K562 (cell line): Measurements from ENCODE around the gene CDCA5. TPM values are rescaled to one million over a fixed set of nuclear protein-coding genes. Genes with fewer than 3 reads are reported as not detected.

Experiments used
- CBX1 ChIP-seq: sonication (generic); IDR thresholded peaks from 2 replicates; pipeline ENCODE4 v1.6.1; 2016; ENCODE audit warnings: antibody characterized with exemption, low read depth, mild to moderate bottlenecking
- CHD4 ChIP-seq: fragments of 200-600 bp; sonication (generic); IDR thresholded peaks from 3 replicates; pipeline ENCODE4 v1.6.1; 2012; ENCODE audit warnings: low read depth, mild to moderate bottlenecking, mixed read lengths, low read length, inconsistent platforms; ENCODE audit not compliant: insufficient read depth, insufficient replicate concordance, poor library complexity, severe bottlenecking
- EGR1 ChIP-seq: fragments of 450-650 bp; conservative IDR thresholded peaks from 2 replicates; pipeline ENCODE4 v1.6.1; 2017; ENCODE audit warnings: mild to moderate bottlenecking
- EHMT2 ChIP-seq: fragments of 450-650 bp; IDR thresholded peaks from 2 replicates; pipeline ENCODE4 v1.6.1; 2018; ENCODE audit warnings: antibody characterized with exemption
- ETV5 ChIP-seq: sonication (generic); formaldehyde crosslinking; IDR thresholded peaks from 2 replicates; pipeline ENCODE4 v1.4.0; 2020; ENCODE audit warnings: low read depth, mild to moderate bottlenecking, missing genetic modification reagents
- GTF2F1 ChIP-seq: IDR thresholded peaks from 2 replicates; pipeline ENCODE4 v1.6.1; 2011; ENCODE audit warnings: low read depth, low read length, improper control_type of control experiment
- HLTF ChIP-seq: fragments of 450-650 bp; IDR thresholded peaks from 2 replicates; pipeline ENCODE4 v1.6.1; 2016
- HMG20A ChIP-seq: fragments of 450-650 bp; formaldehyde crosslinking; conservative IDR thresholded peaks from 2 replicates; pipeline ENCODE4 v1.4.0; 2020; ENCODE audit warnings: mild to moderate bottlenecking, mixed read lengths
- IRF1 ChIP-seq: sonication (generic); formaldehyde crosslinking; IDR thresholded peaks from 2 replicates; pipeline ENCODE4 v1.8.0; 2022; ENCODE audit warnings: missing genetic modification reagents, mild to moderate bottlenecking, borderline replicate concordance
- KLF13 ChIP-seq: fragments of 450-650 bp; IDR thresholded peaks from 2 replicates; pipeline ENCODE4 v1.6.1; 2016; ENCODE audit warnings: missing genetic modification characterization, low read depth, mild to moderate bottlenecking, missing compliant biosample characterization, moderate library complexity, borderline replicate concordance
- KLF16 ChIP-seq: IDR thresholded peaks from 2 replicates; pipeline ENCODE4 v1.6.1; 2016; ENCODE audit warnings: antibody characterized with exemption
- OTX1 ChIP-seq: fragments of 450-650 bp; formaldehyde crosslinking; IDR thresholded peaks from 2 replicates; pipeline ENCODE4 v1.4.0; 2022; ENCODE audit warnings: mild to moderate bottlenecking
- POLR2H ChIP-seq: IDR thresholded peaks from 2 replicates; pipeline ENCODE4 v1.6.1; 2016; ENCODE audit warnings: missing genetic modification characterization, low read depth, mild to moderate bottlenecking, control low read depth, missing compliant biosample characterization, moderate library complexity
- RBM17 ChIP-seq: fragments of 200-400 bp; formaldehyde crosslinking; IDR thresholded peaks from 2 replicates; pipeline ENCODE4 v1.6.1; 2017; ENCODE audit warnings: low read depth, mild to moderate bottlenecking, low read length, borderline replicate concordance
- RBM34 ChIP-seq: fragments of 200-400 bp; formaldehyde crosslinking; IDR thresholded peaks from 2 replicates; pipeline ENCODE4 v1.6.1; 2018; ENCODE audit warnings: low read length, borderline replicate concordance; ENCODE audit not compliant: insufficient read depth
- SIN3B ChIP-seq: fragments of 450-650 bp; IDR thresholded peaks from 2 replicates; pipeline ENCODE4 v1.6.1; 2017; ENCODE audit warnings: low read depth, mild to moderate bottlenecking, moderate library complexity
- ZBTB17 ChIP-seq: fragments of 450-650 bp; formaldehyde crosslinking; IDR thresholded peaks from 2 replicates; pipeline ENCODE4 v1.4.0; 2020; ENCODE audit warnings: mild to moderate bottlenecking
- ZNF124 ChIP-seq: sonication (generic); formaldehyde crosslinking; IDR thresholded peaks from 2 replicates; pipeline ENCODE4 v1.8.1; 2022; ENCODE audit warnings: missing genetic modification reagents
- ZNF277 ChIP-seq: fragments of 250-450 bp; sonication (Bioruptor Pico); IDR thresholded peaks from 2 replicates; pipeline ENCODE4 v1.8.0; 2022; ENCODE audit warnings: inconsistent platforms, mild to moderate bottlenecking, moderate library complexity, borderline replicate concordance
- ZNF41 ChIP-seq: fragments of 250-450 bp; sonication (Bioruptor Pico); conservative IDR thresholded peaks from 2 replicates; pipeline ENCODE4 v1.4.0; 2020; ENCODE audit warnings: mild to moderate bottlenecking
- polyA plus RNA-seq, 8 experiments: library from polyadenylated mRNA; depleted of rRNA in 4 of 8; stranded (reverse) in 5 of 8; unstranded in 3 of 8; fragments of >200 nt; fragmentation: Nextera tagmentation in 2 of 8; fragmentation: Illumina TruSeq in 1 of 8; extraction: Ambion mirVana in 2 of 8; extraction: Trizol in 1 of 8; gene quantifications; 2 replicates each; pipeline versions ENCODE4 v1.2.1 to v1.2.3, GENCODE V29; 2011 to 2014; ENCODE audit warnings: inconsistent platforms in 1 of 8, missing spikeins in 1 of 8
- total RNA-seq, 7 experiments: library from RNA; depleted of rRNA in 6 of 7; stranded (reverse); fragments of >200 nt in 6 of 7; fragmentation: Illumina TruSeq in 2 of 7; extraction: Trizol in 2 of 7; gene quantifications; 2 replicates each; pipeline versions ENCODE4 v1.2.1 to v1.2.3, GENCODE V29; 2011 to 2021; ENCODE audit warnings: low replicate concordance in 1 of 7
- TF ChIP-seq, protein P1 (sequence below): fragments of 250-450 bp; sonication (Bioruptor Pico); IDR thresholded peaks from 2 replicates; pipeline ENCODE4 v1.5.0; 2020; ENCODE audit warnings: mild to moderate bottlenecking, borderline replicate concordance
- TF ChIP-seq, protein P2 (sequence below): fragments of 450-650 bp; conservative IDR thresholded peaks from 2 replicates; pipeline ENCODE4 v1.6.1; 2016; ENCODE audit warnings: missing genetic modification characterization, low read depth, mild to moderate bottlenecking, control low read depth, missing compliant biosample characterization

Gene CDCA5
- total and polyA plus RNA-seq, 9 of the 15 experiments (the other 6 are each of a cell fraction or from before 2014, with no cell fraction given) = 18.9 to 94.3 (median 64.6) TPM

DNA sequence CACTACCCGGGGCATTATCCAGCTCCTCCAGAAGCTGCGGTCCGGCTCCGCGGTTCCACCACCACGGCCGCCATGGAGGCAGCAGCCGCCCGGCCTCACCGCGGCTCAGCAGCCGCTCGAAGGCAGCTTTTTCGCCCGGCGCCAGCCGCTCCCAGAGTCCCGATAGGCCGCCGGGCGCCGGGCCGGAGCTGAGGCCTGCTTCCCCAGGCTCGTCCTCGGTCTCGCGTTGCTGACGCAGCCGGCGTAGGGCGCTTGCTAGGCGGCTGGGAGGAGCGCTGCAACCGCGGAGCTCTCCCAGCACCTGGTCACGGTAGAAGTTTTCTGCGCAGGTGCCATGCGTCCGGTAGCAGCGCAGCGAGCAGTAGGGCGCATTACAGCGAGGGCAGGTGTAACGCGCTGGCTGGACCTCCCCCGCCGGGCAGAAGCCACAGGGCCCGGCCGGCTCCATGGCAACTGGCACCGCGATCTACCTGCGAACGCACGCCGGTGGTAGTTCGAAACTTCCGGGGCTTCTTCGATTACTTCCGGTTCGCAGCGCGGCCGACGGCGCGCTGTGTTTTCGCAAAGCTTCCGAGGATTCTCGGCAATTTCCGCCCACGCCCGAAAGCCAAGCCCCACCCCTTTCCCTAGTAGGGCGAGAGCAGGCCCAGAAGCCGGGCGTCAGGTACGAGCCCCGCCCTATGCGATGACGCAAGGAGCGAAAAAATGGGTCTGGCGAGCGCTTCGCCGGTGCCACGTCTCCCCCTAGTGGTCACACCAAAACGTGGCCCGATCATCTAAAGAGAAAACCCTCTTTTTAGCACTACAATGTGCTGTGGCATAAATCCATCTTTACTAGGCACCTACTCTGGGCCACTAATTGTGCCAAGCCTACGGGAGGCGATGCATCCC is 33.6 kb upstream of the CDCA5 start, which contains the start of gene ZNHIT2 (continued):
- TF ChIP-seq SIN3B (peak; percentile 94), CHD4 (no peak), OTX1 (no peak), EGR1 (peak; percentile 91), ZNF41 (CRISPR knock-in tag) (no peak), IRF1 (peak; percentile 75; the same call in 1 of the 2 replicates), ZNF277 (CRISPR knock-in tag) (no peak), KLF13 (tag) (no peak), POLR2H (tag) (peak; percentile 79), HMG20A (CRISPR knock-in tag) (no peak), CBX1 (peak; percentile 63; the same call in 1 of the 2 replicates), ZBTB17 (CRISPR knock-in tag) (peak; percentile 51), GTF2F1 (0 out of 2 replicates have a peak, but pooled peaks have one; percentile 56), RBM34 (no peak), ETV5 (CRISPR knock-in tag) (peak; percentile 68; the same call in 1 of the 2 replicates), KLF16 (peak; percentile 57; the same call in 1 of the 2 replicates), HLTF (no peak), RBM17 (no peak), ZNF124 (CRISPR knock-in tag) (0 out of 2 replicates have a peak, but pooled peaks have one; percentile 57), EHMT2 (no peak)
- TF ChIP-seq, protein P1, sequence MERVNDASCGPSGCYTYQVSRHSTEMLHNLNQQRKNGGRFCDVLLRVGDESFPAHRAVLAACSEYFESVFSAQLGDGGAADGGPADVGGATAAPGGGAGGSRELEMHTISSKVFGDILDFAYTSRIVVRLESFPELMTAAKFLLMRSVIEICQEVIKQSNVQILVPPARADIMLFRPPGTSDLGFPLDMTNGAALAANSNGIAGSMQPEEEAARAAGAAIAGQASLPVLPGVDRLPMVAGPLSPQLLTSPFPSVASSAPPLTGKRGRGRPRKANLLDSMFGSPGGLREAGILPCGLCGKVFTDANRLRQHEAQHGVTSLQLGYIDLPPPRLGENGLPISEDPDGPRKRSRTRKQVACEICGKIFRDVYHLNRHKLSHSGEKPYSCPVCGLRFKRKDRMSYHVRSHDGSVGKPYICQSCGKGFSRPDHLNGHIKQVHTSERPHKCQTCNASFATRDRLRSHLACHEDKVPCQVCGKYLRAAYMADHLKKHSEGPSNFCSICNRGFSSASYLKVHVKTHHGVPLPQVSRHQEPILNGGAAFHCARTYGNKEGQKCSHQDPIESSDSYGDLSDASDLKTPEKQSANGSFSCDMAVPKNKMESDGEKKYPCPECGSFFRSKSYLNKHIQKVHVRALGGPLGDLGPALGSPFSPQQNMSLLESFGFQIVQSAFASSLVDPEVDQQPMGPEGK (CRISPR knock-in tag) = no peak
- TF ChIP-seq, protein P2, sequence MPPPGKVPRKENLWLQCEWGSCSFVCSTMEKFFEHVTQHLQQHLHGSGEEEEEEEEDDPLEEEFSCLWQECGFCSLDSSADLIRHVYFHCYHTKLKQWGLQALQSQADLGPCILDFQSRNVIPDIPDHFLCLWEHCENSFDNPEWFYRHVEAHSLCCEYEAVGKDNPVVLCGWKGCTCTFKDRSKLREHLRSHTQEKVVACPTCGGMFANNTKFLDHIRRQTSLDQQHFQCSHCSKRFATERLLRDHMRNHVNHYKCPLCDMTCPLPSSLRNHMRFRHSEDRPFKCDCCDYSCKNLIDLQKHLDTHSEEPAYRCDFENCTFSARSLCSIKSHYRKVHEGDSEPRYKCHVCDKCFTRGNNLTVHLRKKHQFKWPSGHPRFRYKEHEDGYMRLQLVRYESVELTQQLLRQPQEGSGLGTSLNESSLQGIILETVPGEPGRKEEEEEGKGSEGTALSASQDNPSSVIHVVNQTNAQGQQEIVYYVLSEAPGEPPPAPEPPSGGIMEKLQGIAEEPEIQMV (tag) = no peak
